GM23248 (cell line): ENCODE results near the gene CDH13. TPM values are rescaled to one million over a fixed set of nuclear protein-coding genes. Genes with fewer than 3 reads are reported as not detected.

Source experiments
- DNase-seq: peaks from one replicate; pipeline ENCODE4 v3.0.0-alpha.2; 2015
- H2AFZ ChIP-seq: fragments of 200-600 bp; sonication (generic); 2 replicates; pipeline ENCODE4 v1.6.1; 2016; ENCODE audit warnings: antibody characterized with exemption
- H3F3A ChIP-seq: fragments of 200-600 bp; sonication (generic); 2 replicates; pipeline ENCODE4 v1.6.1; 2016; ENCODE audit warnings: mild to moderate bottlenecking, antibody characterized with exemption, mixed run types; ENCODE audit not compliant: insufficient read depth
- H3K27ac ChIP-seq: fragments of 200-600 bp; sonication (generic); 2 replicates; pipeline ENCODE4 v1.5.1; 2016; ENCODE audit warnings: mild to moderate bottlenecking
- H3K27me3 ChIP-seq: fragments of 200-600 bp; sonication (generic); replicated peaks from 2 replicates; pipeline ENCODE4 v1.6.1; 2016; ENCODE audit warnings: mild to moderate bottlenecking; ENCODE audit not compliant: insufficient read depth
- H3K36me3 ChIP-seq: fragments of 200-600 bp; sonication (generic); 2 replicates; pipeline ENCODE4 v1.6.1; 2016; ENCODE audit warnings: low read depth, mild to moderate bottlenecking
- H3K4me1 ChIP-seq: fragments of 200-600 bp; sonication (generic); 2 replicates; pipeline ENCODE4 v1.6.1; 2016; ENCODE audit warnings: mild to moderate bottlenecking; ENCODE audit not compliant: insufficient read depth
- H3K4me2 ChIP-seq: fragments of 200-600 bp; sonication (generic); one replicate; pipeline ENCODE4 v1.6.1; 2016; ENCODE audit warnings: mild to moderate bottlenecking; ENCODE audit not compliant: unreplicated experiment
- H3K4me3 ChIP-seq: fragments of 200-600 bp; sonication (generic); 2 replicates; pipeline ENCODE4 v1.5.1; 2016; ENCODE audit warnings: mild to moderate bottlenecking
- H3K79me2 ChIP-seq: fragments of 200-600 bp; sonication (generic); 2 replicates; pipeline ENCODE4 v1.6.1; 2016; ENCODE audit warnings: mild to moderate bottlenecking; ENCODE audit not compliant: insufficient read depth
- H3K9ac ChIP-seq: fragments of 200-600 bp; sonication (generic); 2 replicates; pipeline ENCODE4 v1.6.1; 2016; ENCODE audit warnings: mild to moderate bottlenecking
- H3K9me2 ChIP-seq: fragments of 200-600 bp; sonication (generic); 2 replicates; pipeline ENCODE4 v1.6.1; 2016; ENCODE audit warnings: mixed run types, mild to moderate bottlenecking, moderate library complexity; ENCODE audit not compliant: insufficient read depth
- H3K9me3 ChIP-seq: fragments of 200-600 bp; sonication (generic); one replicate; pipeline ENCODE4 v1.6.1; 2017; ENCODE audit warnings: low read depth
- H4K20me1 ChIP-seq: fragments of 200-600 bp; sonication (generic); 2 replicates; pipeline ENCODE4 v1.6.0; 2016; ENCODE audit not compliant: insufficient read depth
- EZH2 ChIP-seq: fragments of 200-600 bp; sonication (generic); IDR thresholded peaks from 2 replicates; pipeline ENCODE4 v1.6.1; 2018; ENCODE audit warnings: antibody characterized with exemption, mild to moderate bottlenecking; ENCODE audit not compliant: insufficient read depth, poor library complexity, severe bottlenecking
- EZH2phosphoT487 ChIP-seq: fragments of 200-600 bp; sonication (generic); IDR thresholded peaks from 2 replicates; pipeline ENCODE4 v1.6.1; 2018; ENCODE audit warnings: antibody characterized with exemption, moderate library complexity, mild to moderate bottlenecking, low read depth; ENCODE audit not compliant: insufficient read depth
- WGBS, 2 experiments: methylation state at CpG; one replicate each; pipeline ENCODE4 v1.1.6; 2015 to 2017; ENCODE audit warnings: low lambda C conversion rate in 2 of 2, low coverage in 1 of 2; ENCODE audit errors: missing lambda C conversion rate in 2 of 2; 5-methylcytosine and 5-hydroxymethylcytosine counted together
- in situ Hi-C: fragments of 300-500 bp; cut with MboI; formaldehyde crosslinking; loops from 2 replicates; pipeline ENCODE4 v1.15.0; 2020
- polyA plus RNA-seq: library from polyadenylated mRNA; unstranded; fragments of >200 nt; fragmentation: Nextera tagmentation; extraction: Ambion mirVana; gene quantifications from 2 replicates; pipeline ENCODE4 v1.2.1, GENCODE V29; 2016
- total RNA-seq: library from RNA; depleted of rRNA; stranded (reverse); fragments of >200 nt; shearing (Covaris generic); gene quantifications from 2 replicates; pipeline ENCODE4 v1.2.3, GENCODE V29; 2014

CDH13 gene
- total and polyA plus RNA-seq, 2 experiments from 2014 or later: 51.0 to 52.8 TPM

DNA sequence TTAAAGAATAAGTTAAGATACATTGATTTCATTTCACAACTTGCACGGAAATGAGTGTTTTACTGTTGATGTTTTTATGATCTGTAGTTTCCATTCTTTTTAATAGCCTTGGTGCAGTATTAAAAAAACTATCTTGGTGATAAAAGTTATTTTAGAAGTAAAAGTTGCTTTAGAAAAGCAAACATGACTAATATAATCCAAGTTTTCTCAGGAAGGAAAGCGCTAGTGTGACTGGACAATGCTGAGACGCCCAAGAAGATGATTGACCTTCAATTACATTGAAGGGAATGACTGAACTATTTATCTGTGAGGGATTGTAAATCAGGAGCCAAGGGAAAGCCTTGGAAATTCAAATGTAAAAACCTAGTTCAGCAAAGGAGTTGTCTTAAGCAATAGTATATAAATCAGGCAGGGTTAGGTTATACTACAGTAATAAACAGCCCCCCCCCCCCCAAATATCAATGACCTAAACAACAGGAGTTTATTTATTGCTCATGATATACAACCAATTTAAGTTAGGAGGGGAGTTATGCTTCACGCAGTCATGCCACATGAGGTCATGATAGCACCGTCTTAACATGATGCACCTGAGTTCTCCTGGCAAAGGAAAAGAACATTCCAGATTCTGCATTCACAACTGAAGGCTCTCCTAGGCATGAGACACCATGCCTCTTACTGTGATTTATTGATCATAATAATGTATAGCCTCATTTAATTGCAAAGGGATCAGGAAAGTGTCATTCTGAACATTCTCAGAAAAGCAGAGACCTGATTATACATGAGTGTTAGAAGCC lies 443.8 kb downstream of the CDH13 start:
- TF ChIP-seq EZH2 (no peak), EZH2phosphoT487 (no peak)
- no peak overlapping the region for H3K9ac ChIP-seq
- in situ Hi-C loops: no loop called here
- no peak overlapping the region for H3K27ac ChIP-seq
- no peak overlapping the region for H2AFZ ChIP-seq
- no peak for DNase-seq
- H3K4me2 ChIP-seq: no peak overlapping the region
- no peaks in the 10 kb centered on the region for H4K20me1 ChIP-seq
- H3K79me2 ChIP-seq: no peaks in the 10 kb centered on the region
- no peaks in the 10 kb centered on the region for H3K36me3 ChIP-seq
- H3K4me3 ChIP-seq: no peak overlapping the region
- H3K9me2 ChIP-seq: peaks cover 3% of the 10 kb centered on the region; the same call in 1 of the 2 replicates
- no peaks in the 10 kb centered on the region for H3K27me3 ChIP-seq
- 92% methylated on average over 5 of the region's 5 CpGs for WGBS, 2 experiments
- H3K4me1 ChIP-seq: no peaks in the 10 kb centered on the region
- H3F3A ChIP-seq: no peaks in the 10 kb centered on the region; the same call in 1 of the 2 replicates
- no peaks in the 10 kb centered on the region for H3K9me3 ChIP-seq

DNA sequence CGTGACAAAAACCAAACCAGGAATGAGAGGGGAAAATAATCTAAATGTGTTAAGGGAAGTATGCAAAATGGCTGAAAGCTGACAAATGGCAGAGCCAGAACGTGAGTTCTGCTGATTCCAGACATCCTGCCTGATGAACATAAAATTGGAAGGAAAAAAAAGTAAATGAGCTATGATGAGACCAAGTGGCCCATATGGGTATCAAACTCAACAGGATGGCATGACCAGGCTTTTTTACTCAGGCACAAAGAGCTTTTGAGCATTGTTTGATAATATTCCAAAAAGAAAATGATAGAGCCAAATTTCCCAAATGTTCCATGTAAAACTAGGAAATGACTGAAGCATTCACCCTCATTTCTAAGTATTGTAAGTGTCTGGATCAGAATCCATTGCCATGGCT lies 449.2 kb downstream of the CDH13 start:
- Histone ChIP-seq H3K4me2 (no peak overlapping the region), H3K36me3 (no peaks in the 10 kb centered on the region), H3F3A (no peaks in the 10 kb centered on the region), H3K27me3 (no peaks in the 10 kb centered on the region), H3K27ac (no peak overlapping the region), H3K4me1 (no peaks in the 10 kb centered on the region), H3K4me3 (no peak overlapping the region), H3K9ac (no peak overlapping the region), H3K9me2 (peaks cover 3% of the 10 kb centered on the region; the same call in 1 of the 2 replicates), H2AFZ (no peak overlapping the region), H4K20me1 (no peaks in the 10 kb centered on the region), H3K9me3 (no peaks in the 10 kb centered on the region), H3K79me2 (no peaks in the 10 kb centered on the region)
- 81 to 84% methylated on average over 2 of the region's 2 CpGs for WGBS, 2 experiments
- in situ Hi-C loops: no loop called here
- DNase-seq: no peak
- TF ChIP-seq EZH2: no peak
- TF ChIP-seq EZH2phosphoT487: no peak

DNA sequence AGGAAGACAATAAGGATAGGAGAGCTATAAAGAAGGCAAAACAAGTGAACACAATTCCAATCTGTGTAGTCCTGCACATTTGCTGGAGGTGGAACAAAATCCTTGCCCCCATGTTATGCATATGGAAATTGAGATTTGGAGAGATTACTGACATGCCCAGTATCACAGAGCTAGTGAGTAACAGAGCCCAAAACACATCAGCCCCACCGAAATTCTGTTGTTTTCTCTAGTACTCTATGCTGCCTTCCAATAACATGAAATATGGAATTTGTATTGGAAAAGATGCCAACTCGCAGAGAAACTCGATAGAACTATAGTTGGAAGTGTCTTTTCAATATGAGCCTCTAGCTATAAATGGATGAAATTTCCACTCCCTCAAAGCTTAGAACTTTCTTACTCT lies 456.6 kb downstream of the CDH13 start:
- no peak overlapping the region for H3K4me3 ChIP-seq
- no peak for DNase-seq
- 73 to 79% methylated on average over 3 of the region's 3 CpGs for WGBS, 2 experiments
- no peak overlapping the region for H3K27ac ChIP-seq
- no peaks in the 10 kb centered on the region for H3F3A ChIP-seq
- H3K36me3 ChIP-seq: no peaks in the 10 kb centered on the region
- no peaks in the 10 kb centered on the region for H3K27me3 ChIP-seq
- no peaks in the 10 kb centered on the region for H3K4me1 ChIP-seq
- no peaks in the 10 kb centered on the region for H3K9me2 ChIP-seq
- no peak overlapping the region for H3K4me2 ChIP-seq
- H3K9ac ChIP-seq: no peak overlapping the region
- H4K20me1 ChIP-seq: no peaks in the 10 kb centered on the region
- TF ChIP-seq EZH2phosphoT487 (no peak), EZH2 (no peak)
- in situ Hi-C loops: no loop called here
- no peak overlapping the region for H2AFZ ChIP-seq
- H3K9me3 ChIP-seq: no peaks in the 10 kb centered on the region
- no peaks in the 10 kb centered on the region for H3K79me2 ChIP-seq

DNA sequence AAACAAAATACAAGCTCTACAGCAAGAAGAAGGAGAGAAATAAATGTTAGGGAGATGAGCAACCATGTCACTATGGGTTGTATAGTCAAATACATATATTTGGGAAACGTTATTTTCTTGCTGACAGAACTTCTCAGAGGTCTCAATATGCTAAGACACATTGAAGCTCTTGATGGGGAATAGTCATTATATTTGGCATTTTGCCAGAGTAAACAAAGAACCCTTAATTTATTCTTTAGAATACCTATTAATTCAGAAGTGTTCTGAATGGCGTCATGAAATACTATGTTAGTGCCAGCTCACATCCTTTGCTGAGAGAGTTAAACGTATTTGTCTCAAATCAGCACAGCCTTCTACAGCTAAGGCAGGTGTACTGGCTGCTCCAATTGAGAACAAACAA lies 458.9 kb downstream of the CDH13 start:
- in situ Hi-C loops: no loop called here
- 35 to 51% methylated on average over 3 of the region's 3 CpGs for WGBS, 2 experiments

More for the DNA sequence above, 458.9 kb downstream of the CDH13 start:
- no peak for DNase-seq
- H3K36me3 ChIP-seq: no peaks in the 10 kb centered on the region
- no peaks in the 10 kb centered on the region for H3K9me3 ChIP-seq
- no peak overlapping the region for H3K4me2 ChIP-seq
- H3K4me1 ChIP-seq: no peaks in the 10 kb centered on the region
- H3K9me2 ChIP-seq: no peaks in the 10 kb centered on the region
- H3K27me3 ChIP-seq: no peaks in the 10 kb centered on the region
- H3K79me2 ChIP-seq: no peaks in the 10 kb centered on the region
- H3F3A ChIP-seq: no peaks in the 10 kb centered on the region
- no peak for TF ChIP-seq EZH2
- TF ChIP-seq EZH2phosphoT487: no peak
- no peaks in the 10 kb centered on the region for H4K20me1 ChIP-seq
- no peak overlapping the region for H3K4me3 ChIP-seq
- no peak overlapping the region for H3K27ac ChIP-seq
- H2AFZ ChIP-seq: no peak overlapping the region
- H3K9ac ChIP-seq: no peak overlapping the region
